GM18526 (cell line): ENCODE results near the gene AATF.

ENCODE experiments used
- POLR2A ChIP-seq: IDR thresholded peaks from 3 replicates; pipeline ENCODE4 v1.6.1; 2011; ENCODE audit not compliant: insufficient read length; ENCODE audit errors: extremely low read depth

AATF gene

GRCh38 chr17:36923814-36924221, 24.9 kb upstream of the AATF start:
- no peak for TF ChIP-seq POLR2A

- TF ChIP-seq POLR2A: no peak
Observed at GRCh38 chr17:36926226-36926625, 22.5 kb upstream of the AATF start.

GRCh38 chr17:36926701-36927100, 22.1 kb upstream of the AATF start:
- no peak for TF ChIP-seq POLR2A

- TF ChIP-seq POLR2A: no peak
Observed at GRCh38 chr17:36928471-36929345, 20.0 kb upstream of the AATF start.

- no peak for TF ChIP-seq POLR2A
Observed at GRCh38 chr17:36929851-36930582, 18.7 kb upstream of the AATF start.

GRCh38 chr17:36930583-36930900, 18.2 kb upstream of the AATF start:
- TF ChIP-seq POLR2A: no peak

- no peak for TF ChIP-seq POLR2A
Observed at GRCh38 chr17:36931096-36931696, 17.6 kb upstream of the AATF start.

GRCh38 chr17:36931697-36932382, 16.9 kb upstream of the AATF start:
- TF ChIP-seq POLR2A: no peak

GRCh38 chr17:36932383-36932693, 16.4 kb upstream of the AATF start:
- no peak for TF ChIP-seq POLR2A

GRCh38 chr17:36932694-36933511, 15.9 kb upstream of the AATF start:
- TF ChIP-seq POLR2A: no peak

- TF ChIP-seq POLR2A: no peak
Observed at GRCh38 chr17:36933512-36934143, 15.1 kb upstream of the AATF start.

- TF ChIP-seq POLR2A: no peak
Observed at GRCh38 chr17:36934144-36934691, 14.5 kb upstream of the AATF start.

GRCh38 chr17:36934692-36935630, 13.8 kb upstream of the AATF start:
- TF ChIP-seq POLR2A: no peak
